Thoracic aorta (tissue), 2 donors: ENCODE results near the gene EXOC7. TPM values are rescaled to one million over a fixed set of nuclear protein-coding genes. Genes with fewer than 3 reads are reported as not detected.

Source experiments
- ATAC-seq: fragments of 150-250 bp; one replicate; pipeline ENCODE4 v1.8.0; 2017; ENCODE audit warnings: low read depth; ENCODE audit not compliant: insufficient number of reproducible peaks, low FRiP score
- DNase-seq: peaks from one replicate; pipeline ENCODE4 v3.0.0-alpha.2; 2020; ENCODE audit warnings: low spot score
- H3K27ac ChIP-seq, 2 donors: fragments of 200-600 bp; sonication (generic); 1 replicate in 1 of 2; 2 replicates in 1 of 2; pipeline ENCODE4 v1.5.1; 2016; ENCODE audit warnings: mild to moderate bottlenecking in 2 of 2, moderate library complexity in 2 of 2
- H3K27me3 ChIP-seq: fragments of 200-600 bp; sonication (generic); replicated peaks from 2 replicates; pipeline ENCODE4 v1.6.0; 2016; ENCODE audit warnings: mild to moderate bottlenecking; ENCODE audit not compliant: insufficient read depth
- H3K36me3 ChIP-seq: fragments of 200-600 bp; sonication (generic); one replicate; pipeline ENCODE4 v1.5.1; 2016
- H3K4me1 ChIP-seq, 2 donors: fragments of 200-600 bp; sonication (generic); 1 replicate in 1 of 2; 2 replicates in 1 of 2; pipeline versions ENCODE4 v1.5.1 to v1.6.0; 2016; ENCODE audit warnings: low read depth in 2 of 2, mild to moderate bottlenecking in 1 of 2; ENCODE audit not compliant: control insufficient read depth in 1 of 2
- H3K4me3 ChIP-seq: fragments of 200-600 bp; sonication (generic); 2 replicates; pipeline ENCODE4 v1.5.1; 2016; ENCODE audit warnings: mild to moderate bottlenecking
- H3K9me3 ChIP-seq: fragments of 200-600 bp; sonication (generic); 2 replicates; pipeline ENCODE4 v1.5.1; 2016
- CTCF ChIP-seq: fragments of 200-600 bp; sonication (generic); IDR thresholded peaks from one replicate; pipeline ENCODE4 v1.5.1; 2019; ENCODE audit warnings: antibody characterized with exemption
- total RNA-seq, 2 donors: library from RNA; depleted of rRNA; stranded (reverse); fragments of >200 nt; gene quantifications; one replicate each; pipeline versions ENCODE4 v1.1.0 to v1.2.3, GENCODE V29; 2016

EXOC7 gene
- total RNA-seq, 2 donors from 2014 or later, result 79.7 to 94.0 TPM

- H3K4me3 ChIP-seq, result no peak overlapping the region
- H3K4me1 ChIP-seq, result peaks cover 0 to 27% of the 10 kb centered on the region in 2 donors
- H3K27me3 ChIP-seq, result peaks cover 11% of the 10 kb centered on the region
- no peak for TF ChIP-seq CTCF
- no peak for ATAC-seq
- H3K27ac ChIP-seq, result no peak overlapping the region
- no peaks in the 10 kb centered on the region for H3K9me3 ChIP-seq
- H3K36me3 ChIP-seq, result no peaks in the 10 kb centered on the region
- DNase-seq, result no peak
Observed at GRCh38 chr17:76134911-76135809, 31.6 kb upstream of the EXOC7 start.

GRCh38 chr17:76132574-76133338, 29.2 kb upstream of the EXOC7 start:
- TF ChIP-seq CTCF, result no peak
- Histone ChIP-seq H3K4me3 (no peak overlapping the region), H3K9me3 (no peaks in the 10 kb centered on the region), H3K36me3 (no peaks in the 10 kb centered on the region), H3K27me3 (peaks cover 4% of the 10 kb centered on the region), H3K27ac (no peak overlapping the region), H3K4me1 (peaks cover 0 to 6% of the 10 kb centered on the region in 2 donors)
- ATAC-seq (no peak), DNase-seq (no peak)

GRCh38 chr17:76131692-76132573, 28.3 kb upstream of the EXOC7 start:
- no peaks in the 10 kb centered on the region for H3K9me3 ChIP-seq
- ATAC-seq, result no peak
- no peaks in the 10 kb centered on the region for H3K36me3 ChIP-seq
- no peak for TF ChIP-seq CTCF
- no peak overlapping the region for H3K27ac ChIP-seq
- no peaks in the 10 kb centered on the region for H3K4me1 ChIP-seq
- no peak overlapping the region for H3K4me3 ChIP-seq
- H3K27me3 ChIP-seq, result peaks cover 4% of the 10 kb centered on the region
- no peak for DNase-seq

GRCh38 chr17:76131051-76131691, 27.6 kb upstream of the EXOC7 start:
- ATAC-seq (no peak), DNase-seq (no peak)
- H3K27me3 ChIP-seq, result no peaks in the 10 kb centered on the region
- no peaks in the 10 kb centered on the region for H3K36me3 ChIP-seq
- H3K9me3 ChIP-seq, result no peaks in the 10 kb centered on the region
- TF ChIP-seq CTCF, result no peak
- no peaks in the 10 kb centered on the region for H3K4me1 ChIP-seq
- H3K27ac ChIP-seq, result no peak overlapping the region
- no peak overlapping the region for H3K4me3 ChIP-seq
